Colonic mucosa (tissue), 4 donors: ENCODE results near the gene TRPM4. TPM values are rescaled to one million over a fixed set of nuclear protein-coding genes. Genes with fewer than 3 reads are reported as not detected.

Experiments
- DNase-seq: peaks from one replicate; pipeline ENCODE4 v3.0.0-alpha.2; 2020
- H3K27ac ChIP-seq: fragments of 200-600 bp; one replicate; pipeline ENCODE4 v1.8.0; 2021
- H3K27me3 ChIP-seq: fragments of 200-600 bp; one replicate; pipeline ENCODE4 v1.8.0; 2021
- H3K36me3 ChIP-seq: fragments of 200-600 bp; one replicate; pipeline ENCODE4 v1.8.0; 2021
- H3K4me1 ChIP-seq: fragments of 200-600 bp; one replicate; pipeline ENCODE4 v1.8.0; 2021; ENCODE audit warnings: mild to moderate bottlenecking
- H3K4me3 ChIP-seq: fragments of 200-600 bp; one replicate; pipeline ENCODE4 v1.8.0; 2021
- H3K9ac ChIP-seq, 2 donors: one replicate each; pipeline ENCODE4 v1.7.0; 2013; ENCODE audit warnings: control low read depth in 2 of 2, low read depth in 2 of 2, low read length in 2 of 2
- H3K9me3 ChIP-seq: fragments of 200-600 bp; one replicate; pipeline ENCODE4 v1.8.0; 2021
- CTCF ChIP-seq: fragments of 200-600 bp; IDR thresholded peaks from one replicate; pipeline ENCODE4 v1.8.0; 2022; ENCODE audit warnings: antibody characterized with exemption, mild to moderate bottlenecking
- intact Hi-C: fragments of 100-400 bp; cut with DNase I; formaldehyde crosslinking; loops from one replicate; pipeline ENCODE4 v1.14.1; 2022
- total RNA-seq, 2 donors: library from RNA; stranded (reverse); fragmentation: NEBNext Ultra II Directional in 1 of 2; extraction: Animal tissue kit (Norgen Biotek cat#: 25700) in 1 of 2; gene quantifications; one replicate each; pipeline ENCODE4 v1.2.1, GENCODE V29; 2021
- donor health status: healthy.
- donor health status: DM: no; HTN: no; CAD: no.
- donor health status: DM: no; HTN: no; CAD: no.

The TRPM4 gene
- total RNA-seq, 2 donors from 2014 or later = 175 to 307 TPM

GRCh38 chr19:49214701-49215100, 57.1 kb downstream of the TRPM4 start:
- TF ChIP-seq CTCF = no peak
- H3K27me3 ChIP-seq = no peaks in the 10 kb centered on the region
- H3K9ac ChIP-seq = no peak overlapping the region
- intact Hi-C loops = no loop called here
- H3K27ac ChIP-seq = no peak overlapping the region
- H3K9me3 ChIP-seq = no peaks in the 10 kb centered on the region
- H3K4me1 ChIP-seq = no peaks in the 10 kb centered on the region
- no peak overlapping the region for H3K4me3 ChIP-seq
- H3K36me3 ChIP-seq = peaks cover 9% of the 10 kb centered on the region
- no peak for DNase-seq

GRCh38 chr19:49216071-49216470, 58.5 kb downstream of the TRPM4 start:
- no peak for TF ChIP-seq CTCF
- no peaks in the 10 kb centered on the region for H3K9me3 ChIP-seq
- H3K27me3 ChIP-seq = no peaks in the 10 kb centered on the region
- no peak overlapping the region for H3K27ac ChIP-seq
- no peaks in the 10 kb centered on the region for H3K4me1 ChIP-seq
- H3K4me3 ChIP-seq = no peak overlapping the region
- peaks cover 7% of the 10 kb centered on the region for H3K36me3 ChIP-seq
- DNase-seq = no peak
- no peak overlapping the region for H3K9ac ChIP-seq
- intact Hi-C loops = no loop called here

GRCh38 chr19:49217382-49217781, 59.8 kb downstream of the TRPM4 start:
- no peaks in the 10 kb centered on the region for H3K4me1 ChIP-seq
- TF ChIP-seq CTCF = no peak
- no peaks in the 10 kb centered on the region for H3K27me3 ChIP-seq
- DNase-seq = no peak
- no peak overlapping the region for H3K4me3 ChIP-seq
- intact Hi-C loops = no loop called here
- no peak overlapping the region for H3K27ac ChIP-seq
- no peak overlapping the region for H3K9ac ChIP-seq
- no peaks in the 10 kb centered on the region for H3K36me3 ChIP-seq
- no peaks in the 10 kb centered on the region for H3K9me3 ChIP-seq

- intact Hi-C loops = loop anchor here (10.0 kb wide), 1 partner anchor 103 kb away; the partner anchor contains the start of gene SLC6A16
- Histone ChIP-seq H3K4me3 (no peak overlapping the region), H3K4me1 (no peaks in the 10 kb centered on the region), H3K9ac (no peak overlapping the region), H3K36me3 (no peaks in the 10 kb centered on the region), H3K27me3 (no peaks in the 10 kb centered on the region), H3K9me3 (no peaks in the 10 kb centered on the region), H3K27ac (no peak overlapping the region)
- no peak for DNase-seq
- TF ChIP-seq CTCF = no peak
Observed at GRCh38 chr19:49222011-49222410, 64.4 kb downstream of the TRPM4 start.

- TF ChIP-seq CTCF = no peak
- H3K4me3 ChIP-seq = no peak overlapping the region
- no peaks in the 10 kb centered on the region for H3K27me3 ChIP-seq
- no peaks in the 10 kb centered on the region for H3K9me3 ChIP-seq
- intact Hi-C loops = loop anchor here (10.0 kb wide), 1 partner anchor 102 kb away; the partner anchor contains the start of gene SLC6A16
- no peaks in the 10 kb centered on the region for H3K36me3 ChIP-seq
- H3K4me1 ChIP-seq = no peaks in the 10 kb centered on the region
- no peak overlapping the region for H3K27ac ChIP-seq
- DNase-seq = no peak
- no peak overlapping the region for H3K9ac ChIP-seq
Observed at GRCh38 chr19:49222528-49222927, 64.9 kb downstream of the TRPM4 start.
